ENCODE data around the gene NCOR2. TPM values are rescaled to one million over a fixed set of nuclear protein-coding genes. Genes with fewer than 3 reads are reported as not detected.

NCOR2 gene
- total RNA-seq, 2 donors from 2014 or later, result 137 to 148 TPM

- no peaks in the 10 kb centered on the region for H3K36me3 ChIP-seq
- DNase-seq, result no peak
- no peak overlapping the region for H3K27ac ChIP-seq
- H3K4me3 ChIP-seq, result no peak overlapping the region
- intact Hi-C loops (cut with DNase I), result no loop called here
- H3K27me3 ChIP-seq, result no peaks in the 10 kb centered on the region
- no peaks in the 10 kb centered on the region for H3K9me3 ChIP-seq
- peaks cover 3% of the 10 kb centered on the region for H3K4me1 ChIP-seq
- no peak overlapping the region for H3K9ac ChIP-seq (ENCODE audit: low read depth in 2 of 2, low read length in 2 of 2)
- no peak for TF ChIP-seq CTCF (IDR thresholded peaks at IDR 0.05)
Measured at GRCh38 chr12:124525455-124525854, 42.0 kb downstream of the NCOR2 start.

- Histone ChIP-seq H3K9ac (ENCODE audit: low read depth in 2 of 2, low read length in 2 of 2) (no peak overlapping the region), H3K9me3 (no peaks in the 10 kb centered on the region), H3K27me3 (no peaks in the 10 kb centered on the region), H3K27ac (no peak overlapping the region), H3K36me3 (no peaks in the 10 kb centered on the region), H3K4me1 (peaks cover 6% of the 10 kb centered on the region), H3K4me3 (no peak overlapping the region)
- DNase-seq, result no peak
- no peak for TF ChIP-seq CTCF (IDR thresholded peaks at IDR 0.05)
- intact Hi-C loops (cut with DNase I), result no loop called here
Measured at GRCh38 chr12:124524231-124524925, 43.0 kb downstream of the NCOR2 start.

- no peak for TF ChIP-seq CTCF (IDR thresholded peaks at IDR 0.05)
- no peak for DNase-seq
- H3K27ac ChIP-seq, result no peak overlapping the region
- H3K9ac ChIP-seq (ENCODE audit: low read depth in 2 of 2, low read length in 2 of 2), result no peak overlapping the region
- no peaks in the 10 kb centered on the region for H3K9me3 ChIP-seq
- no peak overlapping the region for H3K4me3 ChIP-seq
- intact Hi-C loops (cut with DNase I), result no loop called here
- no peaks in the 10 kb centered on the region for H3K27me3 ChIP-seq
- peaks cover 9% of the 10 kb centered on the region for H3K4me1 ChIP-seq
- no peaks in the 10 kb centered on the region for H3K36me3 ChIP-seq
Measured at GRCh38 chr12:124523071-124523470, 44.3 kb downstream of the NCOR2 start.

GRCh38 chr12:124520907-124521306 is 46.5 kb downstream of the NCOR2 start:
- H3K36me3 ChIP-seq, result no peaks in the 10 kb centered on the region
- H3K27me3 ChIP-seq, result no peaks in the 10 kb centered on the region
- DNase-seq, result no peak
- no peak for TF ChIP-seq CTCF (IDR thresholded peaks at IDR 0.05)
- no peak overlapping the region for H3K9ac ChIP-seq (ENCODE audit: low read depth in 2 of 2, low read length in 2 of 2)
- intact Hi-C loops (cut with DNase I), result no loop called here
- no peak overlapping the region for H3K4me3 ChIP-seq
- H3K9me3 ChIP-seq, result no peaks in the 10 kb centered on the region
- H3K27ac ChIP-seq, result no peak overlapping the region
- peaks cover 21% of the 10 kb centered on the region for H3K4me1 ChIP-seq

GRCh38 chr12:124520265-124520701 is 47.1 kb downstream of the NCOR2 start:
- DNase-seq, result peak; percentile 46
- TF ChIP-seq CTCF (IDR thresholded peaks at IDR 0.05), result no peak
- Histone ChIP-seq H3K9me3 (no peaks in the 10 kb centered on the region), H3K27me3 (no peaks in the 10 kb centered on the region), H3K9ac (ENCODE audit: low read depth in 2 of 2, low read length in 2 of 2) (peak overlapping the region; percentile 16 to 74), H3K4me1 (peaks cover 21% of the 10 kb centered on the region), H3K36me3 (no peaks in the 10 kb centered on the region), H3K4me3 (no peak overlapping the region), H3K27ac (peak overlapping the region; percentile 92)
- intact Hi-C loops (cut with DNase I), result no loop called here

Data from colonic mucosa (tissue), 4 donors.